ENCODE results near the gene GTF2A2. TPM values are rescaled to one million over a fixed set of nuclear protein-coding genes. Genes with fewer than 3 reads are reported as not detected.
"Not testable (repeated sequence)": the region's sequence is repeated elsewhere in the genome, so short reads cannot be mapped to it uniquely, and the experiment has no call there.

GTF2A2 gene
- polyA plus RNA-seq, 1 donor = 87.0 TPM

- no peak for DNase-seq (ENCODE audit: low read depth)
These were observed 17.1 kb upstream of the GTF2A2 start for GRCh38 chr15:59674361-59674877.

GRCh38 chr15:59668556-59668955 lies 11.2 kb upstream of the GTF2A2 start:
- DNase-seq (ENCODE audit: low read depth) = no peak

- peak; percentile 91 for DNase-seq (ENCODE audit: low read depth)
These were observed 4.9 kb upstream of the GTF2A2 start for GRCh38 chr15:59662260-59662659.

GRCh38 chr15:59659366-59659765 lies 2.1 kb upstream of the GTF2A2 start:
- DNase-seq (ENCODE audit: low read depth) = no peak

GRCh38 chr15:59657635-59658125 lies 365 bp upstream of the GTF2A2 start:
- DNase-seq (ENCODE audit: low read depth) = no peak

GRCh38 chr15:59654046-59654445 lies 3.3 kb downstream of the GTF2A2 start:
- no peak for DNase-seq (ENCODE audit: low read depth)

GRCh38 chr15:59649603-59650002 lies 7.7 kb downstream of the GTF2A2 start:
- DNase-seq (ENCODE audit: low read depth) = no peak

GRCh38 chr15:59647085-59647484 lies 10.2 kb downstream of the GTF2A2 start:
- no peak for DNase-seq (ENCODE audit: low read depth)

GRCh38 chr15:59646277-59646676 lies 11.0 kb downstream of the GTF2A2 start:
- DNase-seq (ENCODE audit: low read depth) = no peak

- not testable (repeated sequence) for DNase-seq (ENCODE audit: low read depth)
These were observed 11.5 kb downstream of the GTF2A2 start for GRCh38 chr15:59645812-59646211.

- no peak for DNase-seq (ENCODE audit: low read depth)
These were observed 12.6 kb downstream of the GTF2A2 start for GRCh38 chr15:59644756-59645155.

- DNase-seq (ENCODE audit: low read depth) = no peak
These were observed 15.0 kb downstream of the GTF2A2 start for GRCh38 chr15:59642351-59642750.

- DNase-seq (ENCODE audit: low read depth) = not testable (repeated sequence)
These were observed 19.8 kb downstream of the GTF2A2 start for GRCh38 chr15:59637507-59637906.

GRCh38 chr15:59636184-59636583 lies 21.1 kb downstream of the GTF2A2 start:
- no peak for DNase-seq (ENCODE audit: low read depth)

- DNase-seq (ENCODE audit: low read depth) = no peak
These were observed 24.6 kb downstream of the GTF2A2 start for GRCh38 chr15:59632714-59633113.

GRCh38 chr15:59622289-59622688 lies 35.0 kb downstream of the GTF2A2 start:
- no peak for DNase-seq (ENCODE audit: low read depth)

GRCh38 chr15:59618406-59618805 lies 38.9 kb downstream of the GTF2A2 start:
- no peak for DNase-seq (ENCODE audit: low read depth)

GRCh38 chr15:59616379-59616778 lies 40.9 kb downstream of the GTF2A2 start:
- DNase-seq (ENCODE audit: low read depth) = no peak

- no peak for DNase-seq (ENCODE audit: low read depth)
These were observed 41.7 kb downstream of the GTF2A2 start for GRCh38 chr15:59615661-59616060.

GRCh38 chr15:59614153-59614552 lies 43.2 kb downstream of the GTF2A2 start:
- DNase-seq (ENCODE audit: low read depth) = no peak

- no peak for DNase-seq (ENCODE audit: low read depth)
These were observed 45.7 kb downstream of the GTF2A2 start, which contains the start of gene GCNT3 for GRCh38 chr15:59611276-59612260. GCNT3 (plus strand) TSS chr15:59611783; CDS start chr15:59618239, 6,456 bp downstream.

- no peak for DNase-seq (ENCODE audit: low read depth)
These were observed 47.3 kb downstream of the GTF2A2 start for GRCh38 chr15:59609730-59610712.

Measured in forelimb muscle (tissue), 1 donor.